Astrocyte (in vitro differentiated cells and primary cell): ENCODE results near the gene PLA2G4E.

Source experiments
- EZH2 ChIP-seq: IDR thresholded peaks from 2 replicates; pipeline ENCODE4 v1.6.1; 2012; ENCODE audit warnings: mild to moderate bottlenecking, low read length, inconsistent platforms; ENCODE audit not compliant: insufficient read depth
- TF ChIP-seq, protein P1 (sequence below): IDR thresholded peaks from 2 replicates; pipeline ENCODE4 v1.5.1; 2011; ENCODE audit warnings: low read depth, mild to moderate bottlenecking, inconsistent platforms, low read length, moderate library complexity; ENCODE audit not compliant: insufficient read depth

DNA sequence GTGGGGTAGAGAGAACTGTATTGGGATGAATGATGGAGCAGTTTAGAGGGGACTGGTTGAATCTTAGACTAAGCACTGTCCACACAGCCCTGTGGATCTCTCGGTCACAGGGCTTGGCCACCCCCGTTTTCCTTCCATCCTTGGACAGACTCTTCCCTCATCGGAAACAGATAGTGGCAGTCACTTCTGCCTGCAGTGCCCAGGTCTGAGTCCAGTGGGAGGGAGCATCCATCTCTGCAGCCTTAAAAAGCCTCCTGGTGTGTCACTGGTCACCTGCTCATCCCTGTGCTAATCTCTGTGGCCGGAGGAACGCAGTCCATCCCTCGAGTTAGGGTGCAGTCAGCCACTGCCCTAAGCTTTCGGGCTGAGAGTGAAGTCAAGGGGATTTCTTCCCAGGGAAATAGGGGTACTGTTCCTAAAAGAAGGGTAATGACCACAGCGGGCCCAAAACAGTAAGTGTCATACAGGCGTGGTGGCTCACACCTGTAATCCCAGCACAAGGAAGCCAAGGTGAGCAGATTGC, 41.5 kb upstream of the PLA2G4E start:
- TF ChIP-seq, protein P1, sequence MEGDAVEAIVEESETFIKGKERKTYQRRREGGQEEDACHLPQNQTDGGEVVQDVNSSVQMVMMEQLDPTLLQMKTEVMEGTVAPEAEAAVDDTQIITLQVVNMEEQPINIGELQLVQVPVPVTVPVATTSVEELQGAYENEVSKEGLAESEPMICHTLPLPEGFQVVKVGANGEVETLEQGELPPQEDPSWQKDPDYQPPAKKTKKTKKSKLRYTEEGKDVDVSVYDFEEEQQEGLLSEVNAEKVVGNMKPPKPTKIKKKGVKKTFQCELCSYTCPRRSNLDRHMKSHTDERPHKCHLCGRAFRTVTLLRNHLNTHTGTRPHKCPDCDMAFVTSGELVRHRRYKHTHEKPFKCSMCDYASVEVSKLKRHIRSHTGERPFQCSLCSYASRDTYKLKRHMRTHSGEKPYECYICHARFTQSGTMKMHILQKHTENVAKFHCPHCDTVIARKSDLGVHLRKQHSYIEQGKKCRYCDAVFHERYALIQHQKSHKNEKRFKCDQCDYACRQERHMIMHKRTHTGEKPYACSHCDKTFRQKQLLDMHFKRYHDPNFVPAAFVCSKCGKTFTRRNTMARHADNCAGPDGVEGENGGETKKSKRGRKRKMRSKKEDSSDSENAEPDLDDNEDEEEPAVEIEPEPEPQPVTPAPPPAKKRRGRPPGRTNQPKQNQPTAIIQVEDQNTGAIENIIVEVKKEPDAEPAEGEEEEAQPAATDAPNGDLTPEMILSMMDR: no peak
- TF ChIP-seq EZH2: no peak
